Thoracic aorta (tissue), 2 donors: ENCODE data around the gene PPP2R3C. TPM values are rescaled to one million over a fixed set of nuclear protein-coding genes. Genes with fewer than 3 reads are reported as not detected.

ENCODE experiments used
- ATAC-seq: fragments of 150-250 bp; one replicate; pipeline ENCODE4 v1.8.0; 2017; ENCODE audit warnings: low read depth; ENCODE audit not compliant: insufficient number of reproducible peaks, low FRiP score
- DNase-seq: peaks from one replicate; pipeline ENCODE4 v3.0.0-alpha.2; 2020; ENCODE audit warnings: low spot score
- H3K27ac ChIP-seq, 2 donors: fragments of 200-600 bp; sonication (generic); 1 replicate in 1 of 2; 2 replicates in 1 of 2; pipeline ENCODE4 v1.5.1; 2016; ENCODE audit warnings: mild to moderate bottlenecking in 2 of 2, moderate library complexity in 2 of 2
- H3K27me3 ChIP-seq: fragments of 200-600 bp; sonication (generic); replicated peaks from 2 replicates; pipeline ENCODE4 v1.6.0; 2016; ENCODE audit warnings: mild to moderate bottlenecking; ENCODE audit not compliant: insufficient read depth
- H3K36me3 ChIP-seq: fragments of 200-600 bp; sonication (generic); one replicate; pipeline ENCODE4 v1.5.1; 2016
- H3K4me1 ChIP-seq, 2 donors: fragments of 200-600 bp; sonication (generic); 1 replicate in 1 of 2; 2 replicates in 1 of 2; pipeline versions ENCODE4 v1.5.1 to v1.6.0; 2016; ENCODE audit warnings: low read depth in 2 of 2, mild to moderate bottlenecking in 1 of 2; ENCODE audit not compliant: control insufficient read depth in 1 of 2
- H3K4me3 ChIP-seq: fragments of 200-600 bp; sonication (generic); 2 replicates; pipeline ENCODE4 v1.5.1; 2016; ENCODE audit warnings: mild to moderate bottlenecking
- H3K9me3 ChIP-seq: fragments of 200-600 bp; sonication (generic); 2 replicates; pipeline ENCODE4 v1.5.1; 2016
- CTCF ChIP-seq: fragments of 200-600 bp; sonication (generic); IDR thresholded peaks from one replicate; pipeline ENCODE4 v1.5.1; 2019; ENCODE audit warnings: antibody characterized with exemption
- total RNA-seq, 2 donors: library from RNA; depleted of rRNA; stranded (reverse); fragments of >200 nt; gene quantifications; one replicate each; pipeline versions ENCODE4 v1.1.0 to v1.2.3, GENCODE V29; 2016

The PPP2R3C gene
- total RNA-seq: 10 to 100 TPM; 29.5 to 31.6 TPM

DNA sequence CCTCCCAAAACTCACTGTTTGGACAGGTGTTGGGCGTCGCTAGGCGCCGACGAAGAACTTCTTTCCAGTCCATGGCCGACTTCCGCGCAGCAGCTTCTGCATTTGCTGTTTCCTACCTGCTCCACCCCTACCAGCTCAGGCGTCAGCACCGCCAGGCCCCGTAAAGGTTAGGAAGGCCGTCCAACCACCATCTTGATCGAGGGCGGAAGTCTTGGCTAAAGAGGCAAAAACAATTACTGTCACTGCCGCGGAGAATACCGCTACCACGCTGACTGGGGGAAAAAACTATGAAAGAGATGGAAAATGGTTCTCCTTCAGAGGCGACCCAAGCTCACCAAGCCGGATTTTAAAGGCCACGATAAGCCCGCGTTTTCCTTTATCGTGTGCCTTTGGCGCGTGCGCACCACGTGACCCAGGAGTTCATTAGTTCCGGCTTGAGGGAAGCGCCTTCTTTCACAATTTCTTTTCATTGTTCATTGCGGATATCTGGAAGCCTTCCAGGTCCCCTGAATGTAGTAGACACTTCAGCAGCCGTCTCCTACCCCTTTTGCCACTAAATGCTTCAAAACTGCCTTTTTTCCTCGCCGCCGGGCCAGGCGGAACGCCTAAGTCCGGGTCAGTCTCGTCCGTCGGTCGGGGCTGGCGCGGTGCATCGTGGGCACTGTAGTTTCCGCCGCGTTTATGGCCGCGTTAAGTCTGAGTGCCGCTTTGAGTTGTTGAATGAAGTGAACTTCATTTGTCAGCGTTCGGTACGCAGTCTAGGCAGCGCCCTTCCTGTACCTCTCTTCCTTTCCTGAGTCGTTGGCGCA lies at the start of gene PPP2R3C, which contains the start of gene PRORP:
PPP2R3C (minus strand) TSS at position 104 of the 809 bp plus-strand sequence; CDS start at position 73, 31 bp downstream.
PRORP (plus strand) TSS at position 666 of the 809 bp plus-strand sequence. CDS start 694 bp downstream, outside the sequence.
- Histone ChIP-seq H3K4me1 (peaks cover 5 to 44% of the 10 kb centered on the region in 2 donors), H3K36me3 (no peaks in the 10 kb centered on the region), H3K27ac (peak within 1 kb of the TSS; percentile 96 to 98), H3K27me3 (no peaks in the 10 kb centered on the region), H3K9me3 (no peaks in the 10 kb centered on the region), H3K4me3 (peak within 1 kb of the TSS; percentile 89)
- peak; percentile 73 for ATAC-seq
- peak; percentile 75 for DNase-seq
- no peak for TF ChIP-seq CTCF

- no peak for ATAC-seq
- Histone ChIP-seq H3K36me3 (no peaks in the 10 kb centered on the region), H3K9me3 (no peaks in the 10 kb centered on the region), H3K4me1 (no peaks in the 10 kb centered on the region), H3K4me3 (no peak overlapping the region), H3K27ac (no peak overlapping the region), H3K27me3 (no peaks in the 10 kb centered on the region)
- TF ChIP-seq CTCF: no peak
- no peak for DNase-seq
These were observed 45.7 kb upstream of the PPP2R3C start for GRCh38 chr14:35167496-35167895.

DNA sequence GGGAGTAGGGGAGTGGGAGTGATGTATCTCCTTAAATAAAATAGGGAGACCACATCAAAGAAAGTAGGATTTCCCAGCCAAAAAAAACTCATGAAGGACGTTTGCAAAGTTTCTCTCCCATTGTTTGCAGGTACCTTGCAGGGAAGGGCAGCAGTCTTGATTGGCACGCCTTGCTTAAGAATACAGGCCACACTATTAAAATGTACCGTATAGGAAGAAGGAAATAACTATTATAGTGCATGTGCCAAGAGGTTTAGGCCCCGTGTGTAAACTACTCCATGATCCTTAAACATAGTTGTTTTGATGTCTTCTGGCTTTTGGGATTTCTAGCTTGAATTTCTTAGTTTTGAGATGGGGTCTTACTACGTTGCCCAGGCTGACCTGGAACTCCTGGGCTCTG lies 43.1 kb upstream of the PPP2R3C start:
- no peak for TF ChIP-seq CTCF
- Histone ChIP-seq H3K4me1 (no peaks in the 10 kb centered on the region), H3K4me3 (no peak overlapping the region), H3K36me3 (no peaks in the 10 kb centered on the region), H3K27ac (no peak overlapping the region), H3K27me3 (no peaks in the 10 kb centered on the region), H3K9me3 (no peaks in the 10 kb centered on the region)
- no peak for DNase-seq
- no peak for ATAC-seq

GRCh38 chr14:35163384-35163783 lies 41.6 kb upstream of the PPP2R3C start:
- ATAC-seq (no peak), DNase-seq (no peak)
- TF ChIP-seq CTCF: no peak

GRCh38 chr14:35161231-35161630 lies 39.4 kb upstream of the PPP2R3C start:
- Histone ChIP-seq H3K4me3 (no peak overlapping the region), H3K9me3 (no peaks in the 10 kb centered on the region), H3K27ac (no peak overlapping the region), H3K27me3 (no peaks in the 10 kb centered on the region), H3K36me3 (peaks cover 3% of the 10 kb centered on the region), H3K4me1 (peaks cover 0 to 3% of the 10 kb centered on the region in 2 donors)
- DNase-seq: no peak
- no peak for ATAC-seq
- no peak for TF ChIP-seq CTCF

More at GRCh38 chr14:35163384-35163783, 41.6 kb upstream of the PPP2R3C start:
- Histone ChIP-seq H3K4me1 (no peaks in the 10 kb centered on the region), H3K4me3 (no peak overlapping the region), H3K27me3 (no peaks in the 10 kb centered on the region), H3K9me3 (no peaks in the 10 kb centered on the region), H3K27ac (no peak overlapping the region), H3K36me3 (peaks cover 3% of the 10 kb centered on the region)
